Uterus (tissue), 4 donors: Measurements from ENCODE around the gene CNST. TPM values are rescaled to one million over a fixed set of nuclear protein-coding genes. Genes with fewer than 3 reads are reported as not detected.
"Not testable (repeated sequence)": the region's sequence is repeated elsewhere in the genome, so short reads cannot be mapped to it uniquely, and the experiment has no call there.

Experiments
- DNase-seq, 2 donors: peaks; one replicate each; pipeline ENCODE4 v3.0.0-alpha.2; 2019 to 2020
- H3K27ac ChIP-seq, 2 donors: fragments of 200-600 bp; sonication (generic); 1 replicate in 1 of 2; 2 replicates in 1 of 2; pipeline ENCODE4 v1.5.1; 2016 to 2018
- H3K27me3 ChIP-seq, 2 donors: fragments of 200-600 bp; sonication (generic); one replicate each; pipeline ENCODE4 v1.5.1; 2018 to 2019; ENCODE audit warnings: control low read depth in 1 of 2
- H3K36me3 ChIP-seq, 2 donors: fragments of 200-600 bp; sonication (generic); one replicate each; pipeline ENCODE4 v1.5.1; 2019; ENCODE audit warnings: control low read depth in 1 of 2
- H3K4me1 ChIP-seq, 2 donors: fragments of 200-600 bp; sonication (generic); one replicate each; pipeline ENCODE4 v1.5.1; 2018 to 2019; ENCODE audit warnings: control low read depth in 1 of 2
- H3K4me3 ChIP-seq, 2 donors: fragments of 200-600 bp; sonication (generic); 1 replicate in 1 of 2; 2 replicates in 1 of 2; pipeline ENCODE4 v1.5.1; 2018 to 2019; ENCODE audit warnings: mild to moderate bottlenecking in 1 of 2
- H3K9me3 ChIP-seq, 2 donors: fragments of 200-600 bp; sonication (generic); one replicate each; pipeline ENCODE4 v1.5.1; 2019; ENCODE audit warnings: control low read depth in 1 of 2
- POLR2A ChIP-seq, 2 donors: fragments of 450-650 bp; IDR thresholded peaks; one replicate each; pipeline ENCODE4 v1.6.1; 2016; ENCODE audit warnings: antibody characterized with exemption in 2 of 2, mild to moderate bottlenecking in 1 of 2, moderate library complexity in 1 of 2
- intact Hi-C: fragments of 100-400 bp; cut with DNase I; formaldehyde crosslinking; loops from one replicate; pipeline ENCODE4 v1.15.1; 2023; ENCODE audit warnings: low total_unique reads
- total RNA-seq, 4 donors: library from RNA; depleted of rRNA in 3 of 4; stranded (reverse); fragments of >200 nt in 3 of 4; gene quantifications; one replicate each; pipeline versions ENCODE4 v1.1.0 to v1.2.4, GENCODE V29; 2014 to 2023
- TF ChIP-seq, protein P1 (sequence below), 4 experiments: fragments of 200-600 bp in 2 of 4; fragments of 450-650 bp in 2 of 4; sonication (generic) in 2 of 4; IDR thresholded peaks; one replicate each; pipeline ENCODE4 v1.5.1; 2016 to 2019; ENCODE audit warnings: antibody characterized with exemption in 4 of 4, mild to moderate bottlenecking in 2 of 4, moderate library complexity in 1 of 4
- donor health status: DM: yes; HTN: yes; CAD: no.

The CNST gene
- total RNA-seq, 4 donors from 2014 or later, result 19.7 to 31.0 (median 29.2) TPM

DNA sequence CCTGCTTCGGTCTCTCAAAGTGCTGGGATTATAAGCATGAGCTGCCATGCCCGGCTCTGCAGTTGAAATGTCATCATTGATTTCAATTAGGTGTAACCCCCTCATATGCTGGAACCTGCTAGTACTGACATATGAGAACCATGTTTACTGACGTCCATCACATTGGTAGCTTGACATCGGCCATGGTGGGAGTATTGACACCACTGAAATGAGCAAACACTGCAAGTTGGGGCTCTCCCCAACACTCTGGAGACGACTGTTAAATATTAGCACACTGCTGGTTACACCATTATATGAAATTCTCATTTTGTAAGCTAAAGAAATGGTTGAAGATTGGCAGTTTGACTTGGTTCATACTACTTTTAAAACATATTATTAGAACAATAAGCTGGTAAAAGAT is 63.7 kb downstream of the CNST start:
- Histone ChIP-seq H3K4me1 (no peaks in the 10 kb centered on the region), H3K27me3 (no peaks in the 10 kb centered on the region), H3K27ac (no peak overlapping the region), H3K9me3 (no peaks in the 10 kb centered on the region), H3K36me3 (no peaks in the 10 kb centered on the region), H3K4me3 (no peak overlapping the region)
- intact Hi-C loops, result no loop called here
- DNase-seq, result no peak
- TF ChIP-seq, protein P1, sequence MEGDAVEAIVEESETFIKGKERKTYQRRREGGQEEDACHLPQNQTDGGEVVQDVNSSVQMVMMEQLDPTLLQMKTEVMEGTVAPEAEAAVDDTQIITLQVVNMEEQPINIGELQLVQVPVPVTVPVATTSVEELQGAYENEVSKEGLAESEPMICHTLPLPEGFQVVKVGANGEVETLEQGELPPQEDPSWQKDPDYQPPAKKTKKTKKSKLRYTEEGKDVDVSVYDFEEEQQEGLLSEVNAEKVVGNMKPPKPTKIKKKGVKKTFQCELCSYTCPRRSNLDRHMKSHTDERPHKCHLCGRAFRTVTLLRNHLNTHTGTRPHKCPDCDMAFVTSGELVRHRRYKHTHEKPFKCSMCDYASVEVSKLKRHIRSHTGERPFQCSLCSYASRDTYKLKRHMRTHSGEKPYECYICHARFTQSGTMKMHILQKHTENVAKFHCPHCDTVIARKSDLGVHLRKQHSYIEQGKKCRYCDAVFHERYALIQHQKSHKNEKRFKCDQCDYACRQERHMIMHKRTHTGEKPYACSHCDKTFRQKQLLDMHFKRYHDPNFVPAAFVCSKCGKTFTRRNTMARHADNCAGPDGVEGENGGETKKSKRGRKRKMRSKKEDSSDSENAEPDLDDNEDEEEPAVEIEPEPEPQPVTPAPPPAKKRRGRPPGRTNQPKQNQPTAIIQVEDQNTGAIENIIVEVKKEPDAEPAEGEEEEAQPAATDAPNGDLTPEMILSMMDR (IDR thresholded peaks at IDR 0.05), result no peak
- TF ChIP-seq POLR2A (IDR thresholded peaks at IDR 0.05), result no peak

DNA sequence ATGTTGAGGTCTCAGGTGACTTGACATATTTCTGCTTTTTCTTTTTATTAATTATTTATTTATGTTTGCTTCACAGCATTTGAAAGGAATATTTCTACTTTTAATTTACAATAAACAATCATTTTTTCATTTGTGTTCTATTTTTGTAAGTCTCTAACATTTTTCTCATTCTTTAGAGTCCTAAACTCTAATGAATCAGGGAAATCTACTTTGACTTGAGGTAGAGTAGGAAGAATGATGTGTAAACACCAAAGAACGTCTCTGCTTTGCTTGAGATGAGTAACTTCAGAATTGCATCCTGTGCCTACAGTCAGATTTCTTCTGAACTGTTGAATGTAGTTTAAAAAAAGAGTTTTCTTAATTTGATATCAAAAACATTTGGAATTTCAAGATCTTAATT is 65.2 kb downstream of the CNST start:
- Histone ChIP-seq H3K36me3 (no peaks in the 10 kb centered on the region), H3K27ac (peak overlapping the region in 1 of 2 donors; percentile 72), H3K9me3 (no peaks in the 10 kb centered on the region), H3K4me3 (no peak overlapping the region), H3K4me1 (no peaks in the 10 kb centered on the region), H3K27me3 (no peaks in the 10 kb centered on the region)
- intact Hi-C loops, result no loop called here
- DNase-seq, result no peak
- TF ChIP-seq, protein P1 (IDR thresholded peaks at IDR 0.05), result no peak
- TF ChIP-seq POLR2A (IDR thresholded peaks at IDR 0.05), result no peak

DNA sequence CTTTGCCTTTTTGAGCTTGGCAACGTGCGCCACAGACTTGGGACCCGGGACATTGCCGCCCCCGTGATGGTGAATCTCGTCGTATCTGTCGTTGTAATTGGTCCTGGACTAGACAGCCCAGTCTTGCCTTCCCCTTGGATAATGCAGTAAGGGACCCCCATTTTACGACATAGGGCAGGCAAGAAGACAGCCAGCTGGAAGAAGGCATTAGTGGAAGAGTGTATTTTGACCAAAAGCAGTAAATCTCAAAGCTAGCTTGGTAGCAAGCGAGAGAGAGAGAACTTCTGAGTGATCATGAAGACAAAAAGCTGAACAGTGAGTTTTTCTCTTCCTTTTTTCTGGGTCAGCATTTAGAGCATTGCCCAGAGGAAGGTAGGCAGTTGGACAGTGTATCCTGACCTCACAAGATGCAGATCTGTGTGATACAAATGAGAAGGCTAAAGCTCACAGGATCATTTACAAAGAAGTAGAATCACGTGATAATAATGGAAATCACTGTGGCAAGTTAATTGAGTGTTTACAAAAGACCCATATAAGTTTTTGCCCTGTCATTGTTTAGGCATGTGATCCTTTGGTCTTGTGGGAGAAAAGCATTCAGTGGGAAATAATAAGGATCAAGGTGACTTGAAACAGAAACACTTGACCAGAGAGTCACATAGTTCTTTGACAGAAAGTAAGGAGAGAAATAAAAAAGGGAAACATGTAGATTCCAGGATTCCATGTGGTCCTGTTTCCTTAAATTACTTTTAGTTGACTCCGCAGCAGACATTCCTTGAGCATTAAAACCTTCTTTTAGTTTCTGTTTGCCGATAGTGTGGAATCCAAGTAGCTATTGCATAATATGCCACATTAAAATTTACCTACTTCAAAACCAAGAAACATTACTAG is 66.3 kb downstream of the CNST start:
- Histone ChIP-seq H3K9me3 (no peaks in the 10 kb centered on the region), H3K27me3 (no peaks in the 10 kb centered on the region), H3K36me3 (no peaks in the 10 kb centered on the region), H3K4me1 (no peaks in the 10 kb centered on the region), H3K27ac (peak overlapping the region; percentile 63 to 72), H3K4me3 (no peak overlapping the region)
- TF ChIP-seq, protein P1 (IDR thresholded peaks at IDR 0.05), result no peak
- TF ChIP-seq POLR2A (IDR thresholded peaks at IDR 0.05), result no peak
- no peak for DNase-seq
- intact Hi-C loops, result no loop called here

DNA sequence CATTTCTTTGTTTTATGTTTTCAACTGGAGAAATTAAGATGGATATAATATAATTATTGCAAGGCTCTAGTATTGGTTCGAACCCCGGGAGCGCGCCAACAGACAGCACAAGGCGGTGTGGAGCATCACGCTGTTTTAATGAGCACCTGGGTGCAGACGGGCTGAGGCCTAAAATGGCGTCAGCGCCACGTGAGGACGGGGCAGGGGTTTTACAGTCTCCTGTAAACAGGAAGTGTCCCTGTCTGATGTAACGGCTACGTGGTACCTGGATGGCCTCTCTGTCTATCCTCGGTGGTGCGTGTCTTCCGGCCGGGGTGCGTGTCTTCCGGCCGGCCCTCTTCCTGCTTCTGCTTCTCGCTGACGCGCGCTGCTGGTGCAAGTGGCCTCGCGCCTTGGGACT is 68.4 kb downstream of the CNST start:
- H3K4me1 ChIP-seq, H3K9me3 ChIP-seq, H3K27ac ChIP-seq, H3K4me3 ChIP-seq, DNase-seq, H3K27me3 ChIP-seq, H3K36me3 ChIP-seq, intact Hi-C loops: not testable (repeated sequence)

DNA sequence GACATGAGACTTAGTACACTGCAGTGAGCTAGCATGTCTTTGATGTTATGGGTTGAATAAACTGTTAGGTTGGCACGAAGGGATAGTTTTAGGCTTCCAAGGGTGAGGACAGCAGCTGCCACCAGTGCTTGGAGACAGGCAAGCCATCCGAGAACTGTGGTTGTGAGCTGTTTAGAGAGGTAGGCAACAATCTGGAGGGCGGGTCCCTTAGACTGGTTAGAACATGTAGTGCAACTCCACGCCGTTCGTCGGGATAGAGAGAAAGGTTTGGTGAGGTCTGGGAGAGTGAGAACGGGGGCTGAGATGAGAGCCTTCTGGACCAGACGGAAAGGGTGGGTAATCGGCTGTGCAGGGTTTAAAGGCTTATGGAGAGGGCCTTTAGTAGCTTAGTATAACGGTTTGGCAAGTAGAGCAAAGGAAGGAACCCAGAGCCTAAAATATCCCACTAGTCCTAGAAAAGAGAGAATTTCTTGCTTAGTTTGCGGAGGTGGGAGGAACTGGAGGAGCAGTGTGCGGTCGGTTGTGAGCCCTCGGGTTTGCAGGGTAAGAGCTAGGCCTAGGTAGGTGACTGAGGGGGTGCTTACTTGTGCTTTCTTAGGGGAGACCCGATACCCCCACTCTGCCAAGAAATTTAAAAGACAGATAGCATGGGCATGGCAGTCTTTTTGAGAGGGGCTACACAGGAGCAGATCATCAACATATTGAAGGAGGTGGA is 72.8 kb downstream of the CNST start:
- no peak overlapping the region for H3K27ac ChIP-seq

More for the DNA sequence above, 72.8 kb downstream of the CNST start:
- Histone ChIP-seq H3K9me3 (no peaks in the 10 kb centered on the region), H3K4me1 (peaks cover 0 to 9% of the 10 kb centered on the region in 2 donors), H3K27me3 (no peaks in the 10 kb centered on the region), H3K36me3 (no peaks in the 10 kb centered on the region), H3K4me3 (no peak overlapping the region)
- intact Hi-C loops, result no loop called here
- TF ChIP-seq POLR2A (IDR thresholded peaks at IDR 0.05), result no peak
- TF ChIP-seq, protein P1 (IDR thresholded peaks at IDR 0.05), result no peak
- DNase-seq, result no peak
